Body of pancreas (tissue), 4 donors: ENCODE measurements around the gene MYCL.

Source experiments
- CTCF ChIP-seq, 7 experiments: fragments of 450-650 bp in 4 of 7; fragments of 200-600 bp in 3 of 7; sonication (generic) in 3 of 7; IDR thresholded peaks; one replicate each; pipeline ENCODE4 v1.5.1; 2016 to 2019; ENCODE audit warnings: antibody characterized with exemption in 7 of 7
- POLR2A ChIP-seq, 3 donors: fragments of 450-650 bp; IDR thresholded peaks; one replicate each; pipeline ENCODE4 v1.6.1; 2016; ENCODE audit warnings: antibody characterized with exemption in 3 of 3, mild to moderate bottlenecking in 2 of 3

GRCh38 chr1:39915499-39916129 is 13.9 kb upstream of the MYCL start:
- TF ChIP-seq CTCF (IDR thresholded peaks at IDR 0.05) (no peak), POLR2A (IDR thresholded peaks at IDR 0.05) (no peak)
